ENCODE measurements around the gene ZBTB38. TPM values are rescaled to one million over a fixed set of nuclear protein-coding genes. Genes with fewer than 3 reads are reported as not detected.

ZBTB38 gene
- total RNA-seq, 1 donor from 2014 or later = 89.6 TPM

DNA sequence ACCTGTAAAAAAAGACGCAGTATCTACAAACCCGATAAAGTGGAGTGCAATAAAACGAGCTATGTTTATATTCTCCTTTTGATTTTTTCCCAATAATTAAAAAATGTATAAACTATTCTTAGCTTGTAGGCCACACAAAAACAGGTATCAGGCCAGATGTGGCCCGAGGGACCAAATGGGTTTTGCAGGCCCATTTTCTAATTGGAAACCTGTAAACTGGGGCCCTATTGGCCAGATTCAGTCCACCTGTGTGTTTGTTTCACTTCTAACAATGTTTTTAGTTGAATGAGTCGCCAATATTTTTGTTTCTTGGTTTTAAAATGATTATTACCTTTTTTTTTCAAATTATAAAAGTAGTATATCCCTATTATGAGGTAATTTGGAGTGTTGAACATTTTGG is 29.7 kb downstream of the ZBTB38 start:
- no peak overlapping the region for H3K27ac ChIP-seq
- peaks cover 15% of the 10 kb centered on the region for H3K36me3 ChIP-seq
- TF ChIP-seq, protein P1, sequence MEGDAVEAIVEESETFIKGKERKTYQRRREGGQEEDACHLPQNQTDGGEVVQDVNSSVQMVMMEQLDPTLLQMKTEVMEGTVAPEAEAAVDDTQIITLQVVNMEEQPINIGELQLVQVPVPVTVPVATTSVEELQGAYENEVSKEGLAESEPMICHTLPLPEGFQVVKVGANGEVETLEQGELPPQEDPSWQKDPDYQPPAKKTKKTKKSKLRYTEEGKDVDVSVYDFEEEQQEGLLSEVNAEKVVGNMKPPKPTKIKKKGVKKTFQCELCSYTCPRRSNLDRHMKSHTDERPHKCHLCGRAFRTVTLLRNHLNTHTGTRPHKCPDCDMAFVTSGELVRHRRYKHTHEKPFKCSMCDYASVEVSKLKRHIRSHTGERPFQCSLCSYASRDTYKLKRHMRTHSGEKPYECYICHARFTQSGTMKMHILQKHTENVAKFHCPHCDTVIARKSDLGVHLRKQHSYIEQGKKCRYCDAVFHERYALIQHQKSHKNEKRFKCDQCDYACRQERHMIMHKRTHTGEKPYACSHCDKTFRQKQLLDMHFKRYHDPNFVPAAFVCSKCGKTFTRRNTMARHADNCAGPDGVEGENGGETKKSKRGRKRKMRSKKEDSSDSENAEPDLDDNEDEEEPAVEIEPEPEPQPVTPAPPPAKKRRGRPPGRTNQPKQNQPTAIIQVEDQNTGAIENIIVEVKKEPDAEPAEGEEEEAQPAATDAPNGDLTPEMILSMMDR (IDR thresholded peaks at IDR 0.05) = no peak
- peaks cover 34% of the 10 kb centered on the region for H3K4me1 ChIP-seq
- ATAC-seq = no peak
- intact Hi-C loops (cut with DNase I) = no loop called here
- H3K4me3 ChIP-seq = no peak overlapping the region
- no peaks in the 10 kb centered on the region for H3K27me3 ChIP-seq (ENCODE audit: low read depth)
- DNase-seq = no peak
- no peaks in the 10 kb centered on the region for H3K9me3 ChIP-seq

DNA sequence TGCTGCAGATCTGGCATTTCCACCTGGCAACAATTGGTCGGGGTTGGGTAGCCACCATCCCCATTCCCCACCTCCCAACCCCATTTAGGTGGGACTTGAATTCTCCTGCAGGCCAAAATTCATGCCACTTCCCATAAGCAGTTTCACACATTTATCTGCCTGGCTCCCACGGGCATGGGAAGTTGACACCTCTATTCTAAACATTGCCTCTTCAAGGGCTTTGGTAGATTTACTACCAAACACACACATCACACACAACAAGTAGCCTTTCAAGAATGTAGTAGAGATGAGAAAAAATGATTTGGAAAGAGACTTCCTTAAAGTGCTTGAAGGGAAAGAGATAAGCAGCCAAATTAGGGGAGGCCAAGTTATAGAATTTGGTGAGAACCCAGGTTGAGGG is 30.9 kb downstream of the ZBTB38 start:
- Histone ChIP-seq H3K9me3 (no peaks in the 10 kb centered on the region), H3K4me3 (no peak overlapping the region), H3K36me3 (peaks cover 23% of the 10 kb centered on the region), H3K4me1 (peaks cover 45% of the 10 kb centered on the region), H3K27ac (peak overlapping the region; percentile 99), H3K27me3 (ENCODE audit: low read depth) (no peaks in the 10 kb centered on the region)
- intact Hi-C loops (cut with DNase I) = no loop called here
- TF ChIP-seq, protein P1 (IDR thresholded peaks at IDR 0.05) = no peak
- ATAC-seq (no peak), DNase-seq (no peak)

DNA sequence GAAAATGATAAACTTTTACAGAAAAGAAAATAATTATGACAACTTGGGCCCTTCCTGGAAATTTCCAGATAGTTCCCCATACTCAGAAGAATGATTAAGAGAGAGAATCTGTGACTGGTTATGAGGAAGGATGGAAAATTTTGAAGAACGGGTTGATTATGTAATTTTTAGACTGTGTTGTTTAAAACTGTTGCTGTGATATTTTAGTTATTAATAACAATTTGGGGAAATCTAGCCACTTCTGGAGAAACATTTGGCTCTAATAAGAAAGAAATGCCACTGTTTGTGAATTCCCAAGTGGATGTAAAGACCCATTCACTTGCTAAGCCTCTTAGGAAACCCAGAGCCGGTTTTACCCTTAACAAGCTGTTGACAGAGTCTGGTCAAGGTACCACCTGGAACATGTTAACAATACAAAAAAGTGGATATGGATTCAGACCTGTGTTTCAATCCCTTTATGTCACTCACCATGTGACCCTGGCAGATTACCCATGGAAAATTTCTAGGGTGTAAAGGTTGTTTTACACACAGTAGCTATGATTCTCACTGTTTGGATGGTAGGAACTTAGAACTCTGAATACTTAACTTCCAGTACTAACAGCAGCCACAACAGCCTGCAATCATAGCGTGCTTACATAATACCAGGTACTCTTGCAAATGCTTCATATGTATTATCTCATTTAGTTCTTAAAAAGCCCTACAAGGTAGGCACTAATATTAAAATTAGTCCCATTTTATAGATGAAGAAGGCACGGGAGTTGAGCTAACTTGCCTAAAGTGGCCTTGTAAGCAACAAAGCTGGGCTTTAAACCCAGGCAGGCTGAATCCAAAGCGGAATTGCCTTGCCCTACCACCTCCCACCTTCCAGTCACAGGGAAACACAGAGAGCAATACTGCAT is 32.0 kb downstream of the ZBTB38 start:
- intact Hi-C loops (cut with DNase I) = no loop called here
- H3K36me3 ChIP-seq = peaks cover 34% of the 10 kb centered on the region
- H3K4me3 ChIP-seq = no peak overlapping the region
- H3K27me3 ChIP-seq (ENCODE audit: low read depth) = no peaks in the 10 kb centered on the region
- H3K27ac ChIP-seq = peak overlapping the region; percentile 99
- peaks cover 55% of the 10 kb centered on the region for H3K4me1 ChIP-seq
- no peaks in the 10 kb centered on the region for H3K9me3 ChIP-seq
- ATAC-seq (peak; percentile 31 to 61), DNase-seq (no peak)
- TF ChIP-seq, protein P1 (IDR thresholded peaks at IDR 0.05) = no peak

DNA sequence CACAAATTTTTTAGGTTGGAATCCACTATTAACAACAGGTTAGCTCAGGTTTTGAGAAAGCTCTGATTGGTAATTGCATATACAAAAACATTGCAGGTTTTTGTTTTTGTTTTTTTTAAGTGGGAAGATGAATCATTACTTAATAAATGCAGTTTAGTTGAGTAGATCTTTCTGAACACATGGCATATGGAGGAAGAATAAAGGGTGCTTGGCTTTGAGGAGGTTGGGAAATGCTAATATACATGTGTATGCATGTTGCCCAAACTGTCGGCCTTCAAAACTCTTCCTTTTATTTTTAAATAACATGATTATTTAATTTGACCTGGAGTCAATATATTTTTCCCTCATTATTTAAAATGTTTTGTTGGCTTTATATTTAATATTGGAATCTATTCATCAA is 32.8 kb downstream of the ZBTB38 start:
- Histone ChIP-seq H3K27me3 (ENCODE audit: low read depth) (no peaks in the 10 kb centered on the region), H3K4me1 (peaks cover 63% of the 10 kb centered on the region), H3K9me3 (no peaks in the 10 kb centered on the region), H3K4me3 (no peak overlapping the region), H3K36me3 (peaks cover 42% of the 10 kb centered on the region), H3K27ac (peak overlapping the region; percentile 99)
- DNase-seq (no peak), ATAC-seq (no peak)
- TF ChIP-seq, protein P1 (IDR thresholded peaks at IDR 0.05) = no peak
- intact Hi-C loops (cut with DNase I) = no loop called here

DNA sequence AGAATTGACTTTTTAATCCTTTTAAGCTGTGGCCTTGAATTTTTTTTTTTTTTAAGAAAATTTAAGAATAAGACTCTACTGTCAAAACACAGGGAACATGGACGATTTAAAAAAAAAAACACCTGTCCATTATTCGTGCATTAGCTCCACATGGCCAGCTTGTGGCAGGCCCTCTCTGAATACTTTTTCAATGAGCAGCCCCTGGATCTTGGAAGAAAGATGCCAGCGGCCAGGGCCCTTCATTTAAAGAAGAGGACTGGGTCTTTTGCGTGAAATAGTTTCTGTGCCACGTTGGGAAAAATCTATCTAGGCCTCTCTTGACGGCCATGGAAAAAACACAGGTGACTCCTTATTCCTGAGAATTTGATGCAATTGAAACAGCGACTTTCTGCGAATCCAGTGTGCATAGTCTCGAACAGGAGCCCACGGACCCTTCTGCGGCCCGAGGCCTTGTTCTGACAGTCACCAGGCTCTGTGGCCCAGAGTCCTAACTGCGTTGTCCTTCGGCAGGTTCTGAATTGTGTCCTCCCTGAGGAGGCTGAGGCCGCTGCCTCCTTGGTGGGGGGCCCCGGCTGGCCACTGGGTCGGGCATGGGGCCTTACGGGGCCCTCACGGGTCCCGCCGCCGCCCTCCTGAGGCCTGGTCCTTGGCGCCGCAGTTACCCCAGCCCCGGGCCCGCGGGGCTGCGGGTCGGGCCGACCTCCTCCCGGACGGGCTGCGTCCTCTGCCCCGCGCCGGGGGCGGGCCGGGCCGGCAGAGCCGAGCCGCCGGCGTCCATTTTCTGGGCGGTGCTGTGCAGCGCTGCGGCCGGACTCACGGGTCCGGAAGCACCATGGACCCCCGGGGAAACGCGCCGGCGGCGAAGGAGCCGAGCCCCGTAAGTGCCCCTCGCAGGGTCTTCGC is 33.5 kb downstream of the ZBTB38 start:
- no peaks in the 10 kb centered on the region for H3K27me3 ChIP-seq (ENCODE audit: low read depth)
- peaks cover 70% of the 10 kb centered on the region for H3K4me1 ChIP-seq
- peak overlapping the region; percentile 75 for H3K4me3 ChIP-seq
- peaks cover 42% of the 10 kb centered on the region for H3K36me3 ChIP-seq
- DNase-seq (peak; percentile 75), ATAC-seq (peak; percentile 84 to 88)
- peak overlapping the region; percentile 99 for H3K27ac ChIP-seq
- intact Hi-C loops (cut with DNase I) = no loop called here
- H3K9me3 ChIP-seq = no peaks in the 10 kb centered on the region
- TF ChIP-seq, protein P1 (IDR thresholded peaks at IDR 0.05) = no peak
